HG03064 (cell line): Measurements from ENCODE around the gene KRTAP2-2.
"Not testable (repeated sequence)": the region's sequence is repeated elsewhere in the genome, so short reads cannot be mapped to it uniquely, and the experiment has no call there.

Source experiments
- ATAC-seq: cut with Tn5 transposase; IDR thresholded peaks from one replicate; pipeline ENCODE4 v1.9.1; 2021; ENCODE audit warnings: low read depth; ENCODE audit not compliant: unreplicated experiment

The KRTAP2-2 gene, protein sequence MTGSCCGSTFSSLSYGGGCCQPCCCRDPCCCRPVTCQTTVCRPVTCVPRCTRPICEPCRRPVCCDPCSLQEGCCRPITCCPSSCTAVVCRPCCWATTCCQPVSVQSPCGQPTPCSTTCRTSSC

DNA sequence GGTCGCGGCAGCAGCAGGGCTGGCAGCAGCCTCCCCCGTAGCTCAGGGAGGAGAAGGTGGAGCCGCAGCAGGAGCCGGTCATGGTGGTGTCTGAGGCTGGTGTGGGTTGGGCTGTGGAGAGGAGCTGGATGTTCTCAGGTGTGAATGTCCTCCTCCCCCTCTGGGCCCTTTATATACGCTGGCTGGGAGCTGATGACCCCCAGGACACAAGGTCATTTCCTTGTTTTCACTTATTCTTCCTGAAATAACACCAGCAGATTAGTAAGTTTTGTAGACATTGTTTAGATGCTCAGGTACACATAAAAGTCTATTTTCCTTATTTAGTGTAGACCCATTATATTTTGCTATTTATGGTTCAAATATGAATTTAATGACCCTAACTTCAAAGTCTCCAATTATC, at the start of gene KRTAP2-2:
Gene KRTAP2-2, minus strand, starts transcription at position 101 of the 400 bp plus-strand sequence. Its CDS starts 19 bp downstream, at position 82.
- ATAC-seq: not testable (repeated sequence)

DNA sequence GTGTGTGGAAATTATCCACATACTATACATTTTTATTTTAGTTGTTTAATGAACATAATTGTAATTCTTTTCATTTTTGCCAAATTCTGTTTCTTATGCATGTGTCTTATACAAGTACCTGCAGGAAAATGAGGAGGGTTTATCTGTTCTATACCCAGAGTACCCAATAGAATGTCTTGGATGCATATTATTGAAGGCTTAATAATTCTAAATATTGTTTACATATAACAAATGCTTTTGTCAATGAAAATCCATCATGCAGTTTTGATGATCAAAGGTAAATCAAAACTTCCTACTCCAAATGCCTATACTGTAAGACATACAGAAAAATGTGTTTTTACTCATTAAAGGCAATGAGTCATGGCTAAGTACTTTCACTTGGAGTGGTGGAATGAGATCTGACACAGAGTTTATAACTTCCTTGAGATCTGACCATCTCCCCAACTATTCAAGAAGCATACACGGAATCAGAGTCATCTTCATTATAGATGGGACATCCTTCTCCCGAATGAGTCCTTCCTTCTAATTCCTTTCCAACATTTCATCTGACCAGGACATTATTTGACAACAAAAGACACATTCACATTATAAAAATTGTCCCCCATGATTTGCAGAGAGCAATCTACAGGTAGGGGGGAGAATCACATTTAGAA, 49.5 kb upstream of the KRTAP2-2 start:
- ATAC-seq: not testable (repeated sequence)

DNA sequence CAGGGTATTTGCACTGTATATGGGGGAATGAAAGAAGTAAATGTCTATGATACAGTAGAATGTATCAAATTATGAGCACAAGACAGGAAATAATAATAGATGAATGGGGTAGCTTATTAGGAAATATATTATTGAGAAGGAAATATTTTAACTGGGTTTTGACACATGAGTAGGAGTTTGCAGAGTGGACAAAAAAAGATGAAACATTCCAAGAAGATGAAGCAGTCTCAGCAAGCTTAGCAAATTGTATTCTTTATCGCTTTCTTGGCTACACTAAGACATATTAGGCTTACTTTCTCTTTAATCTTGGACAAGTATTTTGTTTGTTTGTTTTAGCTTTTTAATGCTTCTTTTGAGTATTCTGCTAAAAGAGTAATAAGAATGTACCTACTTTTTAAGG, 48.9 kb upstream of the KRTAP2-2 start:
- ATAC-seq: no peak

DNA sequence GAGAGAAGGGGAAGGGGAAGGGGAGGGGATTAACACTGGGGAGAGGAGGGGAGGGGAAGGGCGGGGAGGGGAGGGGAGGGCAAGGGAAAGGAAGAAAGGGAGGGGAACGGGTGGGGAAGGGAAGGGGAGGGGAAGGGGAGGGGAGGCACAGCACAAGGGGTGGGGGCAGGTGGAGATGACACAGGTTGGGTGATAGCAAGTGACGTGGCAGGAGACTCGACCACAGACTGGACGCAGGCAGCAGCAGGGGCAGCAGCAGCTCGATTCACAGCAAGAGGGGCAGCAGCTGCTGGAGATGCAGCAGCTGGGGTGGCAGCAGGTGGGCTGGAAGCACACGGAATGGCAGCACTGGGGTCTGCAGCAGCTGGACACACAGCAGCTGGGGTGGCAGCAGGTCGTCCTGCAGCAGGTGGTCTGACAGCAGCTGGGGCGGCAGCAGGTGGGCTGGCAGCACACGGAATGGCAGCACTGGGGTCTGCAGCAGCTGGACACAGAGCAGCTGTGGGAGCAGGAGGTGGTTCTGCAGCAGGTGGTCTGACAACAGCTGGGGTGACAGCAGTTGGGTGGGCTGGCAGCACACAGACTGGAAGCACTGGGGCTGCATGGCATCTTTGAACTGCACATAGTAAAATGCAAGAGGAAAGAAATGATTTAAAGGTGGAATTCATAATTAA, 46.7 kb upstream of the KRTAP2-2 start, which contains the start of gene KRTAP4-16:
Gene KRTAP4-16, minus strand, starts transcription at position 624 of the 674 bp plus-strand sequence. Its CDS starts 0 bp downstream, at position 624.
- no peak for ATAC-seq

DNA sequence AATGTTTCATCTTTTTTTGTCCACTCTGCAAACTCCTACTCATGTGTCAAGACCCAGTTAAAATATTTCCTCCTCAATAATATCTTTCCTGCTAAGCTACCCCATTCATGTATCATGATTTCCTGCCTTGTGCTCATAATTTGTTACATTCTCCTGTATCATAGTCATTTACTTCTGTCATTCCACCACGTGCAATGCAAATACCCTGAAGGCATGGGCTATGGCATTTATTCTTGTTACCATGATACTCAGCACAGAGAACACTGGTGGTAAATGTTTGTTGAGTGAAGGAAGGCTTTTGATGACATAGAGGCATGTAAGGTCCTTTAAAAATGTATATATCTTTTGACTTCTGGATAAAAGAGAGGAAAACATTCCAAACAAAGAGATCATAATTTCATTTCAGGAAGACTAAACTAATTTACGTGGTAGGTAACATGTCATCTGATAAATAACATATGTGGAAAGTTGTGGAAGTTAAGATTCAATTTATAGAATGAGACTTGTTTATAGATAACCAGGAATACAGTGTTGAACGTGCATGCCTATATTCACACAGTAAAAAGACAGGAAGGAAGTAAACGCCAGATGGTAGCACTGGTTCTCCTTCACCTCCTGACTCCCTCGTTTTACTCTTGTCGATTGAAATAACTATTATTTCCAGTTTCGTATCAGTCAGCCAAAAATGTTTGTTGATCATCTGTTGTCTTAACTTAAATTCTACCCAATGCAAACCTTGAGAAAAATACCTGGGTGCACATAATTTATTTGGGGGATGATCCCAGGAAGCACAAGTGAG, 44.9 kb upstream of the KRTAP2-2 start:
- ATAC-seq: not testable (repeated sequence)

DNA sequence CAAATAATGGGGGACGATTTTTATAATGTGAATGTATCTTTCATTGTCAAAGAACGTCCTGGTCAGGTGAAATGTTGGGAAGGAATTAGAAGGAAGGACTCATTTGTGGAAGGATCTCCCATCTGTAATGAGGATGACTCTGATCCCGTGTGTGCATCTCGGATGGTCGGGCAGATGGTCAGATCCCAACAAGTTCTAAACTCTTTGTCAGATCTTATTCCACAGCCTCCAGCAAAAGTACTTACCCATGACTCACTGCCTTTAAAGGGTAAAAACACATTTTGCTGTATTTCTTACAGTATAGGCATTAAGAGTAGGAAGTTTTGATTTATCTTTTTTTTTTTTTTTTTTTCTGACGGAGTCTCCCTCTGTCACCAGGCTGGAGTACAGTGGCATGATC, 43.5 kb upstream of the KRTAP2-2 start:
- no peak for ATAC-seq

DNA sequence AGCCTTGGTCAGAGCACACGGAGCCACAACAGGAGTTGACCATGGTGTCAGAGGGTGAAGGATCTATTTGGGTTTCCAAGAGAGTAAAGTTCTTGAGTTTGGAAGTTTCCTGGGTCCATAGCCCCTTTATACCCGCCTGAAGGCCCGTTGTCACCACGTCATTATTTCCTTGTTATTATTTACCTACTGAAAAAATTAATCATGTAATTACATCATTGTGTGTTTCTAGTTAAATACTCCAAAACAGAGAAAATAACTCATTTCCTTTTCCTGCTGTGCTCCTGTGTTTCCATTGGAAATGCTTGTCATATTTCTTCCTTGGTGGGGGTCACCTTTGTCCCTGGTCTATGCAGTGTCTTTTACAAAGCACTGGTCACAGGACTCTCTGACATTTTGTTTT, 43.0 kb upstream of the KRTAP2-2 start, which contains the start of gene KRTAP4-8:
Gene KRTAP4-8, minus strand, starts transcription at position 101 of the 400 bp plus-strand sequence. Its CDS starts 58 bp downstream, at position 43.
- ATAC-seq: no peak

DNA sequence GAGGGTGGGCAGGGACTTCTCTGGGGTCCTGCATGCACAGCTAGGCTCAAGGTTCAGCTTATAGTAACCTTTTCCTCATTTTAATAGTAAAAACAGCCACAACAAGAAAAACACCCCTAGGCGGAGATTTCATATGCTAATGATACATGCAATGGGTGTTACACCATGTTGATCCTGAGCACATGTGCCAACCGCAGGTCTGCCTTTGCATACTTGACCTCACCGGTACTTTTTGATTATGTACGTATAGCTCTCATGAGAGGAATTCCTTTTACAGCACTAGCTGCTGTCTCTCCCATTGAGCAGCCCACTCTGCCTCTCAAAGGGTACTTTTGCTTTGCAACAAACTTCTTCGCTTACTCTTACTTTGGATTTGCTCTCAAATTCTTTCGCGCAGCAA, 41.0 kb upstream of the KRTAP2-2 start:
- no peak for ATAC-seq

DNA sequence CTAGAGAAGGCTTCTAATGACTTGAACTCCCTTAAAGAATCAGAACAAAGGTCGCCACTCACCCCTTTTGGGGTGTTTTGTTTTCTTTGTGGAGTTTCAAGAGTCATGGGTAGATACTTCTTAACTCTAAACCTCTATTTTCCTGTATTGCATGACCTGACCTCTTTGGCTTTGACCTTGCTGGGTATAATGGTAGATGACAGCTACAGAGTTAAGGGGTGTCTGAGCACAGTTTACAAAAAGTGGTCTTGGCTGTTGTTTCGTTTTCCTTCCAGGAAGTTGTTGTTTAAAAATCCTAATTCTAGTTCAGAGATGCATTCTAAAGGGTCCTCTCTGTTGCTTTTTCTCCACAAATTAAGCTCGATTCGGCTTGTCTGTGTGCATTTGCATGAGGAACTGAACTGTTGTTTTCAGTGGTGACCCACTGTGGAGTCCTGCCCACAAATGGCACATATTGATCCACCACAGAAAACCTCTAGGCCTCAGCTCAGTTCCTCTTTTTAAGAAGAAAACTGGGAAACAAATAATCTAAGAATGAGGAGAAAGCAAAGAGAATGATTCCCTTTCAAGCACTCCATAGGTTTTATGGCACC, 33.8 kb upstream of the KRTAP2-2 start:
- ATAC-seq: not testable (repeated sequence)

DNA sequence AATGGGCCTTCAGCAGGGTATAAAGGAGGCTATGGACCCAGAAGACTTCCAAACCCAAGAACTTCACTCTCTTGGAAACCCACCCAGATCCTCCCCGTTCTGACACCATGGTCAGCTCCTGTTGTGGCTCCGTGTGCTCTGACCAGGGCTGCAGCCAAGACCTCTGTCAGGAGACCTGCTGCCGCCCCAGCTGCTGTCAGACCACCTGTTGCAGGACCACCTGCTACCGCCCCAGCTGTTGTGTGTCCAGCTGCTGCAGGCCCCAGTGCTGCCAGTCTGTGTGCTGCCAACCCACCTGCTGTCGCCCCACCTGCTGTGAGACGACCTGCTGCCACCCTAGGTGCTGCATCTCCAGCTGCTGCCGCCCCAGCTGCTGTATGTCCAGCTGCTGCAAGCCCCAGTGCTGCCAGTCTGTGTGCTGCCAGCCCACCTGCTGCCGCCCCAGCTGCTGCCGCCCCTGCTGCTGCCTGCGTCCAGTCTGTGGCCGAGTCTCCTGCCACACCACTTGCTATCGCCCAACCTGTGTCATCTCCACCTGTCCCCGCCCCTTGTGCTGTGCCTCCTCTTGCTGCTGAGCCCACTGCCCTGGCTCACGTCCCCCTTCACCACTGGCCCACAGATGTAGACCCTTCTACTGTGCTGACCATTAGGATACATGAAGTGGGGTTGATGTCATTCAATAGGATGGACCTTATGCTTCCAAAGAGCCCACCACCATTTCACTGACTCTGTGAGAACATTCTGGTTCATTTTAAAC, 29.2 kb upstream of the KRTAP2-2 start, which contains the start of gene KRTAP4-7:
Gene KRTAP4-7, plus strand, starts transcription at position 51 of the 757 bp plus-strand sequence. Its CDS starts 57 bp downstream, at position 108.
- not testable (repeated sequence) for ATAC-seq

DNA sequence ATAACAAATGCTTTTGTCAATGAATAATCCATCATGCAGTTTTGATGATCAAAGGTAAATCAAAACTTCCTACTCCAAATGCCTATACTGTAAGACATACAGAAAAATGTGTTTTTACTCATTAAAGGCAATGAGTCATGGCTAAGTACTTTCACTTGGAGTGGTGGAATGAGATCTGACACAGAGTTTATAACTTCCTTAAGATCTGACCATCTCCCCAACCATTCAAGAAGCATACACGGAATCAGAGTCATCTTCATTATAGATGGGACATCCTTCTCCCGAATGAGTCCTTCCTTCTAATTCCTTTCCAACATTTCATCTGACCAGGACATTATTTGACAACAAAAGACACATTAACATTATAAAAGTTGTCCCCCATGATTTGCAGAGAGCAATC, 28.4 kb upstream of the KRTAP2-2 start:
- not testable (repeated sequence) for ATAC-seq

DNA sequence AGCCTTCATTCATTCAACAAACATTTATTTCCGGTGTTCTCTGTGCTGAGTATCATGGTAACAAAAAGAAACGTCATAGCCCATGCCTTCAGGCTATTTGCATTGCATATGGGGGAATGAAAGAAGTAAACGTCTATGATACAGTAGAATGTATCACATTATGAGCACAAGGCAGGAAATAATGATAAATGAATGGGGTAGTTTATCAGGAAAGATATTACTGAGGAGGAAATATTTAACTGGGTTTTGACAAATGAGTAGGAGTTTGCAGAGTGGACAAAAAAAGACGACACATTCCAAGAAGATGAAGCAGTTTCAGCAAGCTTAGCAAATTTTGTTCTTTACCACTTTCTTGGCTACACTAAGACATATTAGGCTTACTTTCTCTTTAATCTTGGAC, 27.6 kb upstream of the KRTAP2-2 start:
- ATAC-seq: no peak

DNA sequence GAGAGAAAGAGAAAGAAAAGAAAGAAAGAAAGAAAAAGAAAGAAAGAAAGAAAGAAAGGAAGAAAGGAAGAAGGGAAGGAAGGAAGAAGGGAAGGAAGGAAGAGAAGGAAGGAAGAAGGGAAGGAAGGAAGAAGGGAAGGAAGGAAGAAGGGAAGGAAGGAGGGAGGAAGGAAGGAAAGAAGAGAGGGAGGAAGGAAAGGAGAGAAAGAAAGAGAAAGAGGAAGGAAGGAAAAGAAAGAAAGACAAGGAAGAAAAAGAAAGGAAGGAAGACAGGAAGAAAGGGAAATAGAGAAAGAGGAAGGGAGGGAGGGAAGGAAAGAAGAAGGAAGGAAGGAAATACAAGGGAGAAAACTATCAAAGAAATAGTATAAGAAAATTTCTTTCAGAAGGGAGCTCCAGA, 21.8 kb upstream of the KRTAP2-2 start:
- no peak for ATAC-seq

DNA sequence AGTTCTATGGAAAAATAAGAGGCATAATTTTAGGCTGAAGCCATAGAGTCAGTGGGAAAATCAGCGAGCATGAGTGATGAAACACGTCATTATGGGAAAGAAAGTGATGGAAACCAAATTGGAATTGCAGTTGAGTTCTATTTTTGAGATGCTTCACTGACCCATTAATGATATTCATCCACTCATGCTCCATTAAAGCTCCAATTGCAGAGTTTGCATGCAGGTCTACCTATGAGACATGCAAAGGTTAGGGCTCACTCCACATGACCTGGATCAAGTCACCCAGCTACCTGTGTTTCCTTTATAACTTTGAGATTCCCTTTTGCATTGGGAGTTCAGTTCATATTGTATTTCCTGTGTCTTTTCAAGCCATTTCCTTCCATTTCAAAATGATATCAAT, 18.6 kb upstream of the KRTAP2-2 start:
- ATAC-seq: no peak

DNA sequence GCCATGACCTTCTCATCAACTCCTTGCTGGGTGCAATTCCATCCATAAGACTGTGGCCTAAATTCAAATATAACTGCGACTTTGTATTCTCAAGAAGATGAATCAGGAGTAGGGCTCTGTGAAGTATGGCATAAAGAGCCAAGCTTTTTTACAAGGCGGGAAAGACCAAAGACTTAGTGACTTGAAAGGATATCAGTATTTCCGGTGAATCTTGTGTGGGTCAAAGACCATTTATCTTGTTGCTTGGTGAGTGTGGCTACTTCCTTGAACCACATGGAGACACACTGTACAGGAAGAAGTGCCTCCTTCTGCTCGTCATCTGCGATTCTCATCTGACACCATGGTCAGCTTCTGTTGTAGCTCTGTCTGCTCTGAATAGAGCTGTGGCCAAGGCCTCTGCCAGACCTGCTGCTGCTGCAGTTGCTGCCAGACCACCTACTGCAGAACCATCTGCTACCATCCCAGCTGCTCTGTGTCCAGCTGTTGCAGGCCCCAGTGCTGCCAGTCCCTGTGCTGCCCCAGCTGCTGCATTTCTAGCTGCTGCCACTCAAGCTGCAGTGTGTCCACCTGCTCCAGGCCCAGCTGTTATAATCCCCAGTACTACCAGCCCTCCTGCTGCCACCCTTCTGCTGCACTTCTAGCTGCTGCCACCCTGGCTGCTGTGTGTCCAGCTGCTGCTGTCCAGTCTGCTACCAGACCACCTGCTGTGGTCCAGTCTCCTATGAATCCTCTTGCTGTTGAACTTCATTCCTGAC, 16.8 kb upstream of the KRTAP2-2 start:
- ATAC-seq: no peak

DNA sequence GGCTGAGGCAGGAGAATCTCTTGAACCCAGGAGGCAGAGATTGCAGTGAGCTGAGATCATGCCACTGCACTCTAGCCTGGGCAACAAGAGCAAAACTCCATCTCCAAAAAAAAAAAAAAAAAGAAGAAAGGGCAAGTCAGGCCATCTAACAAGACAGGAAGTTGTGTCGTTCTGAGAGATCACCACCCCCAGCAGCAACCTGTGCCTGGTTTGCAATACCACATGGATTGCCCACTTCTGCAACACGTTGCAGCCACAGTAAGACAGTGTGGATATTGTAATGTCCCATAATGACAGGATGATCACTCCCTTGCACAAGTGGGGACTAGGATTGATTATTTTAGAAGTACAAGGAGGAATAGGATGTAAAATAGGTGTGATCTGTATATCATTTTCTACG, 14.0 kb upstream of the KRTAP2-2 start:
- ATAC-seq: no peak

DNA sequence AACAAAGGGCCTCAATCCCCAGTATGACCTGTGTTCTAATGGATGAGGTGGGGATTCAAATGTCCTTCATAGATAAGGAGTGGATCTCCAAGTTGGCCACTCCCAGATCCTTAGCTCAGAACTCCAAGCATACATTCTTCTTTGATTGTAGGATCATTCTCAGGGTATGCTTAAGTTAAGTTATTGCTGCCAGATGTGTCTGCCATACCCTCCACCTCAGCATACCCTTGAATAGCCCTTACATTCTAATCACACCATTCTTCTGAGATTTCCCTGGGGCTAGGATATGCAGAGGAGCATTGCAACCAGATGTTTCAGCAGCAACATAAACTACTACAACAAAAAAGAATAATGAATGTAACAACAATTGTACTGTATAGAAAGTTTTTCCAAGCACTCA, 12.3 kb upstream of the KRTAP2-2 start:
- no peak for ATAC-seq

DNA sequence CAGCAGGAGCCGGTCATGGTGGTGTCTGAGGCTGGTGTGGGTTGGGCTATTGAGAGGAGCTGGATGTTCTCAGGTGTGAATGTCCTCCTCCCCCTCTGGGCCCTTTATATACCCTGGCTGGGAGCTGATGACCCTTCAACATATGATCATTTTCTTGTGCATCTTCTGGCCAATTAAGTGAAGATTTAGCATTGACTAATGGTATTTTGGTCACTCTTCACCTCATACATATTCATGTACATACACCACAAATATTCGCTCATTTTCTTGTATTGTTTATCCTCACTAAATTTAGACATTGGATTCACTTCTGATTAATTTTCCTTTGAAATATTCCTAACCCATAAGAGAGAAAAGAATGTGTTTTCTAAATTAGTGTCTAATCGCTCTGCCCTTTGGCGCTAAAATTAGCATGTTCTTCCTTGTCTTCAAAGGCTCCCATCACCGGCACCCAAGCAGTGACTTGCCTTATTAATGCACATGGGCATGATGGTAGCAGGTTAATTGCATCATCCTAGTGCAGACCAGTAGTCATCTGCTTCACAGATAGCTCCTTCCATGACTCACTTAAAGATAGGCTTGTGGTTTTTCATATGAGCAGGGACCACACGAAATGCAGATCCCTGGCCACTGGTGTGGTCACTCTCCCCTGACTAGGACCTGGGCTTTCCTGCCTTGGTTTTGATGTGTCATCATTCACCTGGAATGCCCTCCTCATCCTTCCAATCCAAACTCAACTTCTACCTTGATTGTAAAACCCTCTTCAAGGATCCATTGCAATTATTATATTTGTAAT, 11.0 kb upstream of the KRTAP2-2 start, which contains the start of gene KRTAP2-4:
Gene KRTAP2-4, minus strand, starts transcription at position 51 of the 796 bp plus-strand sequence. Its CDS starts 34 bp downstream, at position 17.
- ATAC-seq: no peak
